ENCODE measurements around the gene TAF1L.
A peak's percentile ranks its signal among the peaks of the same experiment; 100 is the strongest.

The TAF1L gene

DNA sequence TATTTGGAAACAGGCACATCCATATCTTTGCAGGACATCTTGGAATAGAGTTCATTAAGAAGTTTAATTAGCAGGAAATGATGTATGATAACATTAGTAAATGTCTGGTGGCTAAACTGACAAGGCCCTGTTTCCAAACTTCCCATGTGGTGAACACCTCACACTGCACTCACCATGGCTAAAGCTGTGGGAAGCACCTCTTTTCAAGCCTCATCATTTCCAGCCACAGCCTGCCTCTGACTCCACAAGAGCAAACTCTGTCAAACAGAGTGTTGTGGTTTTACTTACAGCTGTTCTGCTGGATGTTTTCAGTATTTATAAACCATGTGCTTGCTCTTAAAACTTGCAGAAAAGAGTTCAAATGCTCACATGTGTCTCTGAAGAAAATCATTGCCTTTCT is 47.6 kb downstream of the TAF1L start:
- DNase-seq = no peak

GRCh38 chr9:32584784-32585183 is 50.7 kb downstream of the TAF1L start:
- no peak for DNase-seq

- peak; percentile 69 to 75 for DNase-seq
Measured at GRCh38 chr9:32581512-32582143, 53.8 kb downstream of the TAF1L start.

DNA sequence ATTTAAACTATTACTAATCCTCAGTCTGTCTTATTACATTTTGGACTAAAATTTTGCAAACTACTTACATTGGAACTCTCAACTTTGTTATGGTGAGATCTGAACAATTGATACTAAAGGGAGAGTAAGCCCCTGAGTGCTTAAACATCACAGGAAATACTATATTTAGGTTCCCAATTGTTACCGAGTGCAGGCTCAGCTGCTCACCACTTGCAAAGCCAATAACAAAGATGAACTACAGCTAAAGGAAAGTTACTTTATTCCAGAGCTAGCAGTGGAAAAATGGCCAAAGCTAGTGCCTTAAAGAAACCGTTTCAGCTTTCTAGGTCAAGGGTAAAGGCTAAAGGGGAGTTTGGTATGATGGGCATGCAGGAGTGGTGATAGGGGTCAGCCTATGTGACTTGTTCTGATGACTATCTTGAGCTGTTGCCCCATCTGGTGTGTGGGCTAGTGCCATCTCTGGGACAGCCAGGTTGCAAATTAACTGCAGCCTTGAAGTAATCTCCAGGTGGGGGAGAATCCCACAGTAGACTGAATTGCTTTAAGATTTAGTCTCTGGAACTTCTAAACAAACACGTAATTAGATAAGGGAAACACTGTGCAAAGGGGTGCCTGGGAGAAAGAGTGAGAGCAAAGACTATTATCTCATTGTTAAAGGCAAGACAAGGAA is 54.7 kb downstream of the TAF1L start:
- DNase-seq = no peak

- DNase-seq = peak; percentile 60 to 65
Measured at GRCh38 chr9:32579706-32580331, 55.6 kb downstream of the TAF1L start.
